Measurements from ENCODE around the gene WNT8A.

The WNT8A gene

DNA sequence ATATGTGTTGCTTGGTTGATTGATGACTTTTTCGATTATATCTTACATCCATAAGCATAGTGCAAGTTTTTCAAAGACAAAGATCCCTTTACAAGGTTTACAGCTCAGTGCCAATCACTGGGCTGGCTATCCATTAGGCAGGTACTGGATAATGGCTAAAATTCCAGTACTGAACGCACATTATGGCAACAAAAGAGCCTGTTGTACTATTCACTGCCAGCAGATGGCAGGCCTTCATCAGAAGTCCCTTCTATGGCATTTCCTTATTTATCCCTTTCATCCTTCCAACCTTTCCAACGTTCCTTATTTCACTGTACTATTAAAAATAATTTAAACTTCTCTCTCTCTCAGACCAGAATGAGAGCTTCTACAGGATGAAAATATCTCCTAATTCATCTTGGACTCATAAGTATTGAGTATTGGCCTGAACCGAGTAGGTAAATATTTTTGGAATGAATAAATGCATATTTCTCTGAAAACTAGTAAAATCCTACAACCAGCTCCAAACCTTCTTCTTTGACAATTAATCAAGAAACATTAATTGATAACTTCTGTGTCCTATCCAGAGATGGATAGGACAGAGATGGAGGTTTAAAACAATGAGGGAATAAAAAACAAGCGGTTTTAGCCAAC is 6.7 kb upstream of the WNT8A start:
- no peak overlapping the region for H2BK5ac ChIP-seq (ENCODE audit: low read depth, low read length, poor library complexity, severe bottlenecking)
- no peaks in the 10 kb centered on the region for H3K9me3 ChIP-seq (ENCODE audit: control insufficient read depth, low read length)
- no peak overlapping the region for H3K18ac ChIP-seq (ENCODE audit: low read depth in 1 of 2, low read length in 2 of 2)
- peaks cover 0 to 3% of the 10 kb centered on the region in 2 experiments for H3K27me3 ChIP-seq (ENCODE audit: control insufficient read depth in 1 of 2, insufficient read depth in 1 of 2, low read length in 2 of 2)
- 23% methylated on average over 4 of the region's 5 CpGs for WGBS
- no peak overlapping the region for H2BK120ac ChIP-seq (ENCODE audit: low read depth, low read length)
- H2BK12ac ChIP-seq (ENCODE audit: low read length in 2 of 2): no peak overlapping the region
- no peaks in the 10 kb centered on the region for H3K79me1 ChIP-seq (replicated peaks; ENCODE audit: low read length, poor library complexity, severe bottlenecking)
- H2AFZ ChIP-seq (ENCODE audit: low read depth, low read length): no peak overlapping the region
- H3K36me3 ChIP-seq (ENCODE audit: control insufficient read depth in 1 of 2, insufficient read depth in 2 of 2, low read depth in 1 of 2, low read length in 2 of 2): no peaks in the 10 kb centered on the region
- no peak overlapping the region for H3K27ac ChIP-seq (ENCODE audit: low read length, poor library complexity, severe bottlenecking)
- peak overlapping the region; percentile 17 for H3K9ac ChIP-seq (ENCODE audit: low read length)
- H3K14ac ChIP-seq (ENCODE audit: low read length in 2 of 2): no peak overlapping the region
- no peak overlapping the region for H2AK5ac ChIP-seq (ENCODE audit: low read length, severe bottlenecking)
- no peak overlapping the region for H4K91ac ChIP-seq (ENCODE audit: low read length)
- no peak overlapping the region for H4K8ac ChIP-seq (ENCODE audit: low read length)
- H3K4me3 ChIP-seq (ENCODE audit: insufficient read depth in 1 of 2, low read depth in 1 of 2, low read length in 2 of 2): no peak overlapping the region
- no peak overlapping the region for H2BK15ac ChIP-seq (ENCODE audit: low read depth, poor library complexity, severe bottlenecking)
- H3K4me2 ChIP-seq (ENCODE audit: low read length, poor library complexity, severe bottlenecking): no peak overlapping the region
- no peaks in the 10 kb centered on the region for H3K4me1 ChIP-seq (ENCODE audit: control insufficient read depth, insufficient read depth, low read depth, low read length)
- H3K23ac ChIP-seq (ENCODE audit: low read length in 2 of 2): no peak overlapping the region
- no peak overlapping the region for H3K4ac ChIP-seq (ENCODE audit: low read depth in 1 of 2, low read length in 2 of 2)
- DNase-seq: peak; percentile 68

DNA sequence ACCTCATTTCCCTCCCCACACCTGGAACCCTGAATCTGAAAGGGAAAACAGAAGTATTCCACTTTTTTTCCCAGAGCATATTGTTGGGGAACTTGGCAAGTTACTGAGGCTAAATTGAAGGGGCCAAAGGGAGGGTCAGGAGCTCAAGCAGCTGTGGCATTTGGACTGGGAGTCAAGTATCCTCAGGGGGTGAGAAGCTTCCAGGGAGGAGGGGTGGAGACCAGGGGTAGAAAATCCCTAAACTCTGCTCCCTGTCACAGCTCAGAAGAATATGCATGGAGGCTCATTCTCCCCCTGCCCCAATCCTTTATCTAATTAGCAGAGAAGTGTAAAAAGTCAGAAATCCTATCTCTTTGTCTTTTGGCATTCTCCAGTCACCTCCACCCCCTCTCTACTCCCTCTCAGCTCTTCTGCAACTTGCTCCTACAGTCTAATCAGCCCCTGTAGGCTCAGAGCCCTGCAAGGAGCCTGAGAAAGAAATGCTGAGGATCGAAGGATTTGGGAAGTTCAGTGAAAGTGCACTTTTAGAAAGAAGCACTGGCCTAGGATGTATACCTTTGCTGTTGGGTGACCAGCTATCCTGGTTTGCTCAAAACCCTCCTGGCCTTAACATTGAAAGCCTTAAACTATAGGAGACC is 5.7 kb upstream of the WNT8A start:
- no peak overlapping the region for H2BK5ac ChIP-seq (ENCODE audit: low read depth, low read length, poor library complexity, severe bottlenecking)
- H3K79me1 ChIP-seq (replicated peaks; ENCODE audit: low read length, poor library complexity, severe bottlenecking): no peaks in the 10 kb centered on the region
- H2BK15ac ChIP-seq (ENCODE audit: low read depth, poor library complexity, severe bottlenecking): no peak overlapping the region
- no peak overlapping the region for H3K4me3 ChIP-seq (ENCODE audit: insufficient read depth in 1 of 2, low read depth in 1 of 2, low read length in 2 of 2)
- H2AFZ ChIP-seq (ENCODE audit: low read depth, low read length): peak overlapping the region; percentile 43
- H3K27me3 ChIP-seq (ENCODE audit: control insufficient read depth in 1 of 2, insufficient read depth in 1 of 2, low read length in 2 of 2): peaks cover 0 to 3% of the 10 kb centered on the region in 2 experiments
- no peaks in the 10 kb centered on the region for H3K4me1 ChIP-seq (ENCODE audit: control insufficient read depth, insufficient read depth, low read depth, low read length)
- no peak overlapping the region for H3K23ac ChIP-seq (ENCODE audit: low read length in 2 of 2)
- H3K4ac ChIP-seq (ENCODE audit: low read depth in 1 of 2, low read length in 2 of 2): no peak overlapping the region
- H2AK5ac ChIP-seq (ENCODE audit: low read length, severe bottlenecking): no peak overlapping the region
- DNase-seq: no peak
- no peak overlapping the region for H3K9ac ChIP-seq (ENCODE audit: low read length)
- no peak overlapping the region for H3K14ac ChIP-seq (ENCODE audit: low read length in 2 of 2)
- 14% methylated on average over 1 of the region's 1 CpG for WGBS
- H3K36me3 ChIP-seq (ENCODE audit: control insufficient read depth in 1 of 2, insufficient read depth in 2 of 2, low read depth in 1 of 2, low read length in 2 of 2): no peaks in the 10 kb centered on the region
- no peak overlapping the region for H4K8ac ChIP-seq (ENCODE audit: low read length)
- no peaks in the 10 kb centered on the region for H3K9me3 ChIP-seq (ENCODE audit: control insufficient read depth, low read length)
- no peak overlapping the region for H2BK120ac ChIP-seq (ENCODE audit: low read depth, low read length)
- H3K4me2 ChIP-seq (ENCODE audit: low read length, poor library complexity, severe bottlenecking): no peak overlapping the region
- no peak overlapping the region for H2BK12ac ChIP-seq (ENCODE audit: low read length in 2 of 2)
- H4K91ac ChIP-seq (ENCODE audit: low read length): no peak overlapping the region
- no peak overlapping the region for H3K27ac ChIP-seq (ENCODE audit: low read length, poor library complexity, severe bottlenecking)
- no peak overlapping the region for H3K18ac ChIP-seq (ENCODE audit: low read depth in 1 of 2, low read length in 2 of 2)

DNA sequence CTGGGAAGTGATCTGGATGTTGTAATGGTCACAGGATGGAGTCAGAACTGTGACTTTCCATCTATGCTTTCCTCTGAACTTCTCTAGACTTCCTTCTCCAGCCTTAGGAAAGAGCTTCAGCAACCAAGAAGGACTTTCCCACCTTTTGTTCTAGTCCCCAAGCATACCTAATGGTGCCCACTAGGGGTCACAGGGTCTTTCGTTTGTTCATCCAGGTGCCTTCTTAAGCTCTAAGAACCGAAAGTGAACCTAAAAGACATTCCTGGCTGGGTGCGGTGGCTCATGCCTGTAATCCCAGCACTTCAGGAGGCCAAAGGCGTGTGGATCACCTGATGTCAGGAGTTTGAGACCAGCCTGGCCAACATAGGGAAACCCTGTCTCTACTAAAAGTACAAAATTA is 1.8 kb upstream of the WNT8A start:
- Histone ChIP-seq H3K27ac (ENCODE audit: low read length, poor library complexity, severe bottlenecking) (no peak overlapping the region), H3K4me1 (ENCODE audit: control insufficient read depth, insufficient read depth, low read depth, low read length) (no peaks in the 10 kb centered on the region), H3K4me3 (ENCODE audit: insufficient read depth in 1 of 2, low read depth in 1 of 2, low read length in 2 of 2) (no peak overlapping the region), H3K9me3 (ENCODE audit: control insufficient read depth, low read length) (no peaks in the 10 kb centered on the region), H4K91ac (ENCODE audit: low read length) (no peak overlapping the region), H2AK5ac (ENCODE audit: low read length, severe bottlenecking) (no peak overlapping the region), H3K14ac (ENCODE audit: low read length in 2 of 2) (no peak overlapping the region), H3K4me2 (ENCODE audit: low read length, poor library complexity, severe bottlenecking) (no peak overlapping the region), H2BK5ac (ENCODE audit: low read depth, low read length, poor library complexity, severe bottlenecking) (no peak overlapping the region), H2BK120ac (ENCODE audit: low read depth, low read length) (no peak overlapping the region), H4K8ac (ENCODE audit: low read length) (no peak overlapping the region), H2AFZ (ENCODE audit: low read depth, low read length) (no peak overlapping the region), H2BK15ac (ENCODE audit: low read depth, poor library complexity, severe bottlenecking) (no peak overlapping the region), H3K9ac (ENCODE audit: low read length) (no peak overlapping the region), H3K4ac (ENCODE audit: low read depth in 1 of 2, low read length in 2 of 2) (no peak overlapping the region), H3K27me3 (ENCODE audit: control insufficient read depth in 1 of 2, insufficient read depth in 1 of 2, low read length in 2 of 2) (peaks cover 0 to 3% of the 10 kb centered on the region in 2 experiments), H3K36me3 (ENCODE audit: control insufficient read depth in 1 of 2, insufficient read depth in 2 of 2, low read depth in 1 of 2, low read length in 2 of 2) (no peaks in the 10 kb centered on the region), H3K23ac (ENCODE audit: low read length in 2 of 2) (no peak overlapping the region), H2BK12ac (ENCODE audit: low read length in 2 of 2) (no peak overlapping the region), H3K18ac (ENCODE audit: low read depth in 1 of 2, low read length in 2 of 2) (no peak overlapping the region), H3K79me1 (replicated peaks; ENCODE audit: low read length, poor library complexity, severe bottlenecking) (no peaks in the 10 kb centered on the region)
- 66% methylated on average over 4 of the region's 4 CpGs for WGBS
- DNase-seq: no peak

DNA sequence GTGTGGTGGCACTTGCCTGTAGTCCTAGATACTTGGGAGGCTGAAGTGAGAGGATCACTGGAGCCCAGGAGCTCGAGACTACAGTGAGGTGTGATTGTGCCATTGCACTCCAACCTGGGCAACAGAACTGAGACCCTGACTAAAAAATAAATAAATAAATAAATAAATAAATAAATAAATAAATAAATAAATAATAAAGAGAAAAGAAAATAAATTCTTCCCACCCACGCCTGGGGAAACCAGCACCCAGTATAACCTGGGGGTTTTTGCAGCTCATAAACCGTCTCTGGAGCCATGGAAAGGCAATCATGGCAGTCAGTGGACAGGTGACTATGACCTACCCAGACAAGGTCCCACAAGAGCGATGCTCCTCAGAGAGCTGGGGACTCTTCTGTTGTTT is 7.9 kb downstream of the WNT8A start:
- no peak overlapping the region for H4K91ac ChIP-seq (ENCODE audit: low read length)
- H3K27ac ChIP-seq (ENCODE audit: low read length, poor library complexity, severe bottlenecking): no peak overlapping the region
- no peak overlapping the region for H4K8ac ChIP-seq (ENCODE audit: low read length)
- no peak overlapping the region for H3K9ac ChIP-seq (ENCODE audit: low read length)
- no peak overlapping the region for H3K18ac ChIP-seq (ENCODE audit: low read depth in 1 of 2, low read length in 2 of 2)
- H3K4ac ChIP-seq (ENCODE audit: low read depth in 1 of 2, low read length in 2 of 2): no peak overlapping the region
- H2AFZ ChIP-seq (ENCODE audit: low read depth, low read length): no peak overlapping the region
- 79% methylated on average over 3 of the region's 4 CpGs for WGBS
- no peak overlapping the region for H2BK5ac ChIP-seq (ENCODE audit: low read depth, low read length, poor library complexity, severe bottlenecking)
- H3K14ac ChIP-seq (ENCODE audit: low read length in 2 of 2): no peak overlapping the region
- H3K4me3 ChIP-seq (ENCODE audit: insufficient read depth in 1 of 2, low read depth in 1 of 2, low read length in 2 of 2): no peak overlapping the region
- no peak overlapping the region for H3K23ac ChIP-seq (ENCODE audit: low read length in 2 of 2)
- peaks cover 73 to 75% of the 10 kb centered on the region in 2 experiments for H3K27me3 ChIP-seq (ENCODE audit: control insufficient read depth in 1 of 2, insufficient read depth in 1 of 2, low read length in 2 of 2)
- no peak overlapping the region for H2BK12ac ChIP-seq (ENCODE audit: low read length in 2 of 2)
- H2AK5ac ChIP-seq (ENCODE audit: low read length, severe bottlenecking): no peak overlapping the region
- H3K4me1 ChIP-seq (ENCODE audit: control insufficient read depth, insufficient read depth, low read depth, low read length): peaks cover 3% of the 10 kb centered on the region
- H3K9me3 ChIP-seq (ENCODE audit: control insufficient read depth, low read length): no peaks in the 10 kb centered on the region
- no peak for DNase-seq
- H2BK120ac ChIP-seq (ENCODE audit: low read depth, low read length): no peak overlapping the region
- H3K4me2 ChIP-seq (ENCODE audit: low read length, poor library complexity, severe bottlenecking): no peak overlapping the region
- H2BK15ac ChIP-seq (ENCODE audit: low read depth, poor library complexity, severe bottlenecking): no peak overlapping the region
- H3K79me1 ChIP-seq (replicated peaks; ENCODE audit: low read length, poor library complexity, severe bottlenecking): no peaks in the 10 kb centered on the region
- no peaks in the 10 kb centered on the region for H3K36me3 ChIP-seq (ENCODE audit: control insufficient read depth in 1 of 2, insufficient read depth in 2 of 2, low read depth in 1 of 2, low read length in 2 of 2)

Measured in mesenchymal stem cell (in vitro differentiated cells and primary cell).